Activated CD8-positive, alpha-beta T cell treated with anti-CD3 and anti-CD28 coated beads for 36 hours (primary cell): Measurements from ENCODE around the gene TMEM151B. TPM values are rescaled to one million over a fixed set of nuclear protein-coding genes. Genes with fewer than 3 reads are reported as not detected.

Source experiments
- ATAC-seq: fragments of 200-7000 bp; cut with Tn5 transposase; one replicate; pipeline ENCODE4 v1.10.0; 2021; ENCODE audit warnings: mild to moderate bottlenecking, moderate library complexity
- CTCF ChIA-PET: fragments of 350-600 bp; sonication (Branson Sonifier 250); formaldehyde crosslinking; loops from one replicate; lab custom pipeline; 2021; ENCODE audit warnings: antibody characterized with exemption; lab: Charles Lee
- POLR2A ChIA-PET: fragments of 350-600 bp; sonication (Branson Sonifier 250); formaldehyde crosslinking; loops from one replicate; lab custom pipeline; 2021; ENCODE audit warnings: antibody characterized with exemption; lab: Charles Lee
- DNase-seq: peaks from one replicate; pipeline ENCODE4 v3.0.0-alpha.2; 2020
- H3K27ac Mint-ChIP-seq: one replicate; pipeline ENCODE4 v1.8.0; 2021; ENCODE audit warnings: mild to moderate bottlenecking, mixed read lengths
- H3K27me3 Mint-ChIP-seq: one replicate; pipeline ENCODE4 v1.8.0; 2021; ENCODE audit warnings: mixed read lengths
- H3K36me3 Mint-ChIP-seq: one replicate; pipeline ENCODE4 v1.8.0; 2021; ENCODE audit warnings: low read depth, mixed read lengths
- H3K4me1 Mint-ChIP-seq: one replicate; pipeline ENCODE4 v1.8.0; 2021; ENCODE audit warnings: low read depth, mixed read lengths
- H3K4me3 Mint-ChIP-seq: one replicate; pipeline ENCODE4 v1.8.0; 2021; ENCODE audit warnings: mild to moderate bottlenecking, moderate library complexity, mixed read lengths
- H3K9me3 Mint-ChIP-seq: one replicate; pipeline ENCODE4 v1.8.0; 2021; ENCODE audit warnings: mixed read lengths
- intact Hi-C: fragments of 100-400 bp; cut with micrococcal nuclease; formaldehyde crosslinking; loops from one replicate; pipeline ENCODE4 v1.10.0; 2022
- total RNA-seq, 2 experiments: library from RNA; stranded (reverse); gene quantifications; one replicate each; pipeline ENCODE4 v1.2.3, GENCODE V29; 2021
- TF ChIP-seq, protein P1 (sequence below): fragments of 200-600 bp; IDR thresholded peaks from one replicate; pipeline ENCODE4 v1.8.0; 2022; ENCODE audit warnings: antibody characterized with exemption, mild to moderate bottlenecking

TMEM151B gene
- total RNA-seq, 2 experiments from 2014 or later = 0.05 TPM; not detected in 1

DNA sequence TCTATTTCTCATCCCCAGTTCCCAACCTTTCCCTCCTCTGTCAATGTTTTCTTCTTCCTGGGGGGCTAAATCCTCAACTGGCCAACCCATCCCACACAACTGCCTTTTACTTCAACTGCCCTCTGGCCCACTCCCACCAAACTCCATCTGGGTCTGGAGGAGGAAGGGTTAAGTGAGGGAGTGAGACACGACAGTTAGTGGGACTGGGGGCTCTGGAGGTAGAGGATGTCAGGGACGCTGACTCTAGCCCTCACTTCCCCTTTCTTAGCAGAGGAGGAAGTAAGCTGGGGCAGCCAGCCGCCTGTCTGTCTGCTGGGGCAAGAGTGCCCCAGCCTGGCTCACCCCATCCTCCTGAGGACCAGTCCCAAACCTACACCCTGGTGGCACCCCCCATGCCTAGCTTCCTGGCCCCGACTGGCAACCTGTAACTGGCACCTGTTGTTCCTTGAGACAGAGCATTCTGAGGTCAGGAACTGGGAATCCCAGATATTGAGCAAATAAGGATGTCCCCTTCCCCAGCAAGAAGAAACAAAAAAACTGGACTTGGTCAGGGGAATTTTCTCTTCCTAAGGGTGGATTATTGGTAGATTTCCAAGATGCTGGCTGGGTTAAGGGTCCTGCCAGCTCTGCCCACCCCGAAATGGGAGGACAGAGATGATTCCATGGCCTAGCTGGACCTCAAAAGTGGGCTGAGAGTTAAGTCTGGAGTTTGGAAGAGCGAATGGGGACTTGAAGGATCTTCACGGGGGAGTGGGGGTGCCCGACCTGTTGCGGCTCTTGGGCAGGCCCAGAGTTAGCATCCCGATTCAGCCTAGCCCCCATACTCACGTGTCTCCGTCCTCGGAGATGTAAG, 5.9 kb upstream of the TMEM151B start:
- peaks cover 32% of the 10 kb centered on the region for H3K36me3 Mint-ChIP-seq
- peak; percentile 60 for DNase-seq
- H3K27me3 Mint-ChIP-seq = peaks cover 8% of the 10 kb centered on the region
- peak; percentile 31 for ATAC-seq
- H3K27ac Mint-ChIP-seq = peak overlapping the region; percentile 95
- H3K4me1 Mint-ChIP-seq = peaks cover 47% of the 10 kb centered on the region
- ChIA-PET CTCF (interaction anchor here (0.7 to 2.0 kb wide), 9 partner anchors 8 to 92 kb away, joined by 3 to 10 read pairs (median 4); partner anchors contain the start of genes HSP90AB1 and SLC29A1), POLR2A (interaction anchor here (0.8 to 17.2 kb wide), 7 partner anchors 10 to 123 kb away, joined by 3 to 486 read pairs (median 3); partner anchors contain the start of genes CDC5L and HSP90AB1)
- H3K9me3 Mint-ChIP-seq = no peaks in the 10 kb centered on the region
- intact Hi-C loops = loop anchor here (5.0 kb wide), 1 partner anchor 193 kb away; no protein-coding TSS in a partner anchor
- H3K4me3 Mint-ChIP-seq = peak overlapping the region; percentile 95
- TF ChIP-seq, protein P1, sequence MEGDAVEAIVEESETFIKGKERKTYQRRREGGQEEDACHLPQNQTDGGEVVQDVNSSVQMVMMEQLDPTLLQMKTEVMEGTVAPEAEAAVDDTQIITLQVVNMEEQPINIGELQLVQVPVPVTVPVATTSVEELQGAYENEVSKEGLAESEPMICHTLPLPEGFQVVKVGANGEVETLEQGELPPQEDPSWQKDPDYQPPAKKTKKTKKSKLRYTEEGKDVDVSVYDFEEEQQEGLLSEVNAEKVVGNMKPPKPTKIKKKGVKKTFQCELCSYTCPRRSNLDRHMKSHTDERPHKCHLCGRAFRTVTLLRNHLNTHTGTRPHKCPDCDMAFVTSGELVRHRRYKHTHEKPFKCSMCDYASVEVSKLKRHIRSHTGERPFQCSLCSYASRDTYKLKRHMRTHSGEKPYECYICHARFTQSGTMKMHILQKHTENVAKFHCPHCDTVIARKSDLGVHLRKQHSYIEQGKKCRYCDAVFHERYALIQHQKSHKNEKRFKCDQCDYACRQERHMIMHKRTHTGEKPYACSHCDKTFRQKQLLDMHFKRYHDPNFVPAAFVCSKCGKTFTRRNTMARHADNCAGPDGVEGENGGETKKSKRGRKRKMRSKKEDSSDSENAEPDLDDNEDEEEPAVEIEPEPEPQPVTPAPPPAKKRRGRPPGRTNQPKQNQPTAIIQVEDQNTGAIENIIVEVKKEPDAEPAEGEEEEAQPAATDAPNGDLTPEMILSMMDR = no peak

DNA sequence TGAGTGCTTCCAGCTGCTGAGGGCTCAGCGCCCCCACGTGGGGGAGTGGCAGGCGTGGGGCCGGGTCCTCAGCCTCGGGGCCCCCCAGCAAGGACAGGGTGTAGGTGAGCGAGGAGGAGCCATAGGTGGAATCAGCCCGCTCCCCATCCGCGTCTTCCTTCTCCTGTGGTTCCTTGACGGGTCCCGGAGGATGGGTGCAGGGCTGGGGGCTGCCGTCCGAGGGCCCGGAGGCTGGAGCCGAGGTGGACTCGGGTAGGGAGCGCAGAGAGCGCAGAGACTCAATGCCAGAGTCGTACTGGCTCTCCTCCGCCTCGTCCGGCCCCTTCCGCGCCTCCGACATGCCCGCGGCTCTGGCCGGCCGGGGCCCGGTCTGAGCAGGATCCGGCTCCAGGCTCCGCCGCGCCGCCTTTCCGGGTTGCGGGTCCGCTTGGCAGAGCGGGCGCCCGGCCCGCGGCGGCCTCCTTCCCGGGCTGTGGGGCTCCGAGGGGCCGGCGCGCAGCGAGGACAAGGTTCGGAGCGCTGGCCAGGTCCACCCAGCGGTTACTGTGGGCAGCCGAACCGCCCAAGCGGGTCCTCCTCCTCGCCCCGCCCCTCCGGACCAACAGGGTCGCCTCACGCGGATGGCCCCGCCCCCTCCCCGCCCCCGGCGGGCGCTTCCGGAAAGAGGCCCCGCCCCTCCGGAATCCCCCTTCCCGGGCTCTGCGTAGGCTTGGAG, 5.1 kb upstream of the TMEM151B start, which contains the start of gene NFKBIE:
Gene NFKBIE (minus strand): TSS at position 545 of the 715 bp plus-strand sequence. CDS start 205 bp downstream, at position 340.
- intact Hi-C loops = loop anchor here (5.0 kb wide), 1 partner anchor 192 kb away; no protein-coding TSS in a partner anchor
- TF ChIP-seq, protein P1 = peak; percentile 49
- Mint-ChIP-seq H3K36me3 (peaks cover 32% of the 10 kb centered on the region), H3K27me3 (peaks cover 16% of the 10 kb centered on the region), H3K27ac (peak within 1 kb of the TSS; percentile 95), H3K4me3 (peak within 1 kb of the TSS; percentile 95), H3K4me1 (peaks cover 51% of the 10 kb centered on the region), H3K9me3 (no peaks in the 10 kb centered on the region)
- ChIA-PET CTCF (interaction anchor here (0.7 to 6.5 kb wide), 9 partner anchors 9 to 93 kb away, joined by 3 to 182 read pairs (median 4); partner anchors contain the start of genes AARS2 and HSP90AB1), POLR2A (interaction anchor here (1.0 to 17.2 kb wide), 6 partner anchors 10 to 122 kb away, joined by 3 to 486 read pairs (median 14); partner anchors contain the start of genes CDC5L and HSP90AB1)
- peak; percentile 96 for DNase-seq
- peak; percentile 70 for ATAC-seq

DNA sequence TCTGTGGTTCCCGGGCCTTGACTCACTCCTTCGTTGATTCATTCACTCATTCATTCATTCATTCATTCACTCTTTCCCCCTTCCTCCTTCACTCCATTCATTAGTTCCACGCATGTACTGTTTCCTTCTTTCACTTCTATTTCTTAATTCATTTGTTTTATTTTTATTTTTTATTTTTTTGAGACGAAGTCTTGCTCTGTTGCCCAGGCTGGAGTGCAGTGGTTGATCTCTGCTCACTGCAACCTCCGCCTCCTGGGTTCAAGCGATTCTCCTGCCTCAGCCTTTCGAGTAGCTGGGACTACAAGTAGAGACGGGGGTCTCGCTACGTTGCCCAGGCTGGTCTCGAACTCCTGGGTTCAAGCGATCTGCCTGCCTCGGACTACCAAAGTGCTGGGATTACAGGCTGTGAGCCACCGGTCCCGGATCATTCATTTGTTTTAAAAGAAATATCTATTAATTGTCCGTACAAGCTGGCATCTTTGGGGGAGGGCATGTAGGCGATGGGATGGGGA, 4.5 kb upstream of the TMEM151B start:
- TF ChIP-seq, protein P1 = no peak
- no peaks in the 10 kb centered on the region for H3K9me3 Mint-ChIP-seq
- peak overlapping the region; percentile 95 for H3K27ac Mint-ChIP-seq
- H3K27me3 Mint-ChIP-seq = peaks cover 16% of the 10 kb centered on the region
- H3K36me3 Mint-ChIP-seq = peaks cover 31% of the 10 kb centered on the region
- H3K4me3 Mint-ChIP-seq = peak overlapping the region; percentile 95
- no peak for DNase-seq
- ATAC-seq = no peak
- H3K4me1 Mint-ChIP-seq = peaks cover 45% of the 10 kb centered on the region
- POLR2A ChIA-PET = interaction anchor here (1.9 to 17.2 kb wide), 2 partner anchors 11 to 20 kb away, joined by 4 to 486 read pairs; partner anchors contain the start of gene HSP90AB1
- intact Hi-C loops = loop anchor here (5.0 kb wide), 1 partner anchor 192 kb away; no protein-coding TSS in a partner anchor
- CTCF ChIA-PET = interaction anchor here (1.0 to 6.5 kb wide), 4 partner anchors 30 to 71 kb away, joined by 3 to 182 read pairs (median 92); partner anchors contain the start of gene AARS2

DNA sequence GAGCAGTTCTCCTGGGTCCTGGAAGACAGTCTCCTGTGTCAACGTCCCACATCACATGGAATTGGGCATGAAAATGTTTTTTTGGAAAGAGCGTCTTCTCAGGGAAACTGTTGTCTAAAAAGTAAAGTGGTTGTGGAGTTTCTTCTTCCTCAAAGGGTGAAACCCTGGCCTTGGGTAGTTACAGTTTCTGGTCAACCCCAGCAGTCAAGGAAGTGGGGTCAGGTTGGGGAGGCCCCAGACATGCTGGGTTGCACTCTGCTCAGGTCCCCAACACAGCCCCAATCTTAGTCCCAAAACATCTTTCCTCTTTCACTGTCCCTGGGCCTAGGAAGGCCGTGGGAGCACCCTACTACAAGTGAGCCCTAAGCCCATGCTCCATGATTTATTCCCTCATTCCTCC, 3.9 kb upstream of the TMEM151B start:
- POLR2A ChIA-PET = interaction anchor here (1.2 to 17.2 kb wide), 4 partner anchors 11 to 159 kb away, joined by 3 to 486 read pairs (median 7); partner anchors contain the start of gene HSP90AB1
- H3K27ac Mint-ChIP-seq = peak overlapping the region; percentile 77
- peaks cover 20% of the 10 kb centered on the region for H3K27me3 Mint-ChIP-seq
- CTCF ChIA-PET = interaction anchor here (0.8 to 6.5 kb wide), 11 partner anchors 10 to 143 kb away, joined by 3 to 182 read pairs (median 12); partner anchors contain the start of genes AARS2, CDC5L, SLC35B2 and SPATS1
- ATAC-seq (no peak), DNase-seq (peak; percentile 50)
- peaks cover 44% of the 10 kb centered on the region for H3K4me1 Mint-ChIP-seq
- H3K4me3 Mint-ChIP-seq = peak overlapping the region; percentile 95
- intact Hi-C loops = loop anchor here (5.0 kb wide), 1 partner anchor 191 kb away; no protein-coding TSS in a partner anchor
- peaks cover 26% of the 10 kb centered on the region for H3K36me3 Mint-ChIP-seq
- no peaks in the 10 kb centered on the region for H3K9me3 Mint-ChIP-seq
- TF ChIP-seq, protein P1 = no peak
